Adrenal gland (tissue), 5 donors: ENCODE results near the gene SEPTIN11.
A peak's percentile ranks its signal among the peaks of the same experiment; 100 is the strongest.

ENCODE experiments used
- CTCF ChIP-seq, 6 experiments: fragments of 450-650 bp in 4 of 6; fragments of 200-600 bp in 2 of 6; sonication (generic) in 1 of 6; IDR thresholded peaks; 1 replicate in 5 of 6; 2 replicates in 1 of 6; pipeline versions ENCODE4 v1.5.1 to v1.8.0; 2016 to 2021; ENCODE audit warnings: antibody characterized with exemption in 6 of 6, mild to moderate bottlenecking in 2 of 6, moderate library complexity in 1 of 6
- POLR2A ChIP-seq, 2 donors: fragments of 450-650 bp; IDR thresholded peaks; one replicate each; pipeline ENCODE4 v1.6.1; 2017; ENCODE audit warnings: antibody characterized with exemption in 2 of 2, mild to moderate bottlenecking in 2 of 2, moderate library complexity in 1 of 2
- donor health status: DM: no; HTN: no; CAD: no.

GRCh38 chr4:76949276-76950051, at the start of gene SEPTIN11:
- TF ChIP-seq CTCF (IDR thresholded peaks at IDR 0.05), result peak in 1 of 6 experiments; percentile 43
- TF ChIP-seq POLR2A (IDR thresholded peaks at IDR 0.05), result peak; percentile 82 to 85
